OCI-LY7 (cell line): ENCODE results near the gene NRF1. TPM values are rescaled to one million over a fixed set of nuclear protein-coding genes. Genes with fewer than 3 reads are reported as not detected.

Experiments used
- BruUV-seq: library from RNA; stranded (reverse); fragments of 400-500 nt; replicated peaks from 2 replicates; lab custom pipeline; 2021; lab: Mats Ljungman, UMichigan
- CTCF ChIA-PET: fragments of 300-600 bp; sonication (Branson Sonifier 250); formaldehyde crosslinking; loops from one replicate; lab custom pipeline; 2022; ENCODE audit warnings: antibody characterized with exemption; ENCODE audit not compliant: unreplicated experiment; lab: Charles Lee
- POLR2A ChIA-PET: fragments of 300-600 bp; sonication (Branson Sonifier 250); formaldehyde crosslinking; loops from one replicate; lab custom pipeline; 2022; ENCODE audit warnings: antibody characterized with exemption; lab: Charles Lee
- DNase-seq: peaks from one replicate; pipeline ENCODE4 v3.0.0-alpha.2; 2015; ENCODE audit warnings: low spot score
- H2AFZ ChIP-seq: fragments of 200-600 bp; sonication (generic), shearing (Covaris generic); 2 replicates; pipeline ENCODE4 v1.6.1; 2014; ENCODE audit warnings: mild to moderate bottlenecking, antibody characterized with exemption, low read length, moderate library complexity
- H3K27ac ChIP-seq: fragments of 200-600 bp; sonication (generic); 2 replicates; pipeline ENCODE4 v1.5.1; 2014; ENCODE audit warnings: mixed run types, low read depth, mild to moderate bottlenecking, moderate library complexity, low read length, inconsistent platforms; ENCODE audit not compliant: poor library complexity, severe bottlenecking
- H3K36me3 ChIP-seq: fragments of 200-600 bp; sonication (generic); 2 replicates; pipeline ENCODE4 v1.6.1; 2014; ENCODE audit warnings: mild to moderate bottlenecking, antibody characterized with exemption, low read length, moderate library complexity, mixed read lengths; ENCODE audit not compliant: insufficient read depth
- H3K4me1 ChIP-seq: fragments of 200-600 bp; sonication (generic); 2 replicates; pipeline ENCODE4 v1.5.1; 2014; ENCODE audit warnings: mild to moderate bottlenecking, low read length; ENCODE audit not compliant: insufficient read depth, poor library complexity, severe bottlenecking
- H3K4me2 ChIP-seq: fragments of 200-600 bp; sonication (generic); 2 replicates; pipeline ENCODE4 v1.6.1; 2014; ENCODE audit warnings: mild to moderate bottlenecking, low read length
- H3K4me3 ChIP-seq: fragments of 200-600 bp; sonication (generic); 2 replicates; pipeline ENCODE4 v1.5.1; 2014; ENCODE audit warnings: mild to moderate bottlenecking, low read depth, low read length; ENCODE audit not compliant: poor library complexity, severe bottlenecking
- H3K79me2 ChIP-seq: fragments of 200-600 bp; sonication (generic); 2 replicates; pipeline ENCODE4 v1.6.1; 2016; ENCODE audit warnings: low read depth, mild to moderate bottlenecking, low read length, moderate library complexity, mixed read lengths; ENCODE audit not compliant: insufficient read depth
- H3K9me2 ChIP-seq: fragments of 200-600 bp; sonication (generic); 2 replicates; pipeline ENCODE4 v1.6.1; 2016; ENCODE audit warnings: mild to moderate bottlenecking, low read length, mixed read lengths; ENCODE audit not compliant: insufficient read depth
- H3K9me3 ChIP-seq: fragments of 200-600 bp; sonication (generic); 2 replicates; pipeline ENCODE4 v1.6.1; 2014; ENCODE audit warnings: mild to moderate bottlenecking, mixed run types, low read length, mixed read lengths
- H4K20me1 ChIP-seq: fragments of 200-600 bp; sonication (generic); 2 replicates; pipeline ENCODE4 v1.6.1; 2014; ENCODE audit warnings: mild to moderate bottlenecking, antibody characterized with exemption, low read length, moderate library complexity, mixed read lengths; ENCODE audit not compliant: insufficient read depth
- CTCF ChIP-seq: fragments of 200-600 bp; sonication (generic); conservative IDR thresholded peaks from 2 replicates; pipeline ENCODE4 v1.5.1; 2014; ENCODE audit warnings: mild to moderate bottlenecking, antibody characterized with exemption, low read length, moderate library complexity, mixed read lengths
- EZH2phosphoT487 ChIP-seq: fragments of 200-600 bp; sonication (generic); IDR thresholded peaks from 2 replicates; pipeline ENCODE4 v1.6.1; 2018; ENCODE audit warnings: low read depth, borderline replicate concordance, mild to moderate bottlenecking, mixed run types, antibody characterized with exemption, low read length, moderate library complexity, mixed read lengths
- intact Hi-C: fragments of 100-400 bp; cut with micrococcal nuclease; formaldehyde crosslinking; loops from one replicate; pipeline ENCODE4 v1.10.0; 2022; ENCODE audit not compliant: unreplicated experiment
- total RNA-seq, 2 experiments: library from RNA; depleted of rRNA in 1 of 2; stranded (reverse); fragments of >200 nt in 1 of 2; shearing (Covaris generic) in 1 of 2; gene quantifications; 2 replicates each; pipeline ENCODE4 v1.2.3, GENCODE V29; 2014 to 2022

NRF1 gene
- total RNA-seq, 2 experiments from 2014 or later = 26.5 to 26.9 TPM

- Histone ChIP-seq H4K20me1 (no peaks in the 10 kb centered on the region), H3K9me3 (no peaks in the 10 kb centered on the region), H3K9me2 (no peaks in the 10 kb centered on the region), H3K79me2 (no peaks in the 10 kb centered on the region), H3K27ac (no peak overlapping the region), H2AFZ (no peak overlapping the region), H3K4me2 (no peak overlapping the region), H3K4me3 (no peak overlapping the region), H3K4me1 (no peaks in the 10 kb centered on the region), H3K36me3 (no peaks in the 10 kb centered on the region)
- no peak for DNase-seq
- POLR2A ChIA-PET = interaction anchor here (1.1 to 1.3 kb wide), 2 partner anchors 10 to 36 kb away, joined by 3 read pairs; no protein-coding TSS in a partner anchor
- intact Hi-C loops = no loop called here
- CTCF ChIA-PET = no interaction called here
- BruUV-seq = no TSS peak
- TF ChIP-seq CTCF (no peak), EZH2phosphoT487 (no peak)
These were observed 155.8 kb downstream of the NRF1 start for GRCh38 chr7:129767120-129768015.

- no peak for DNase-seq
- no peaks in the 10 kb centered on the region for H3K36me3 ChIP-seq
- ChIA-PET POLR2A (interaction anchor here (0.6 to 1.1 kb wide), 2 partner anchors 37 to 40 kb away, joined by 3 to 4 read pairs; no protein-coding TSS in a partner anchor), CTCF (no interaction called here)
- H3K4me1 ChIP-seq = no peaks in the 10 kb centered on the region
- H4K20me1 ChIP-seq = no peaks in the 10 kb centered on the region
- no peaks in the 10 kb centered on the region for H3K9me2 ChIP-seq
- TF ChIP-seq CTCF (no peak), EZH2phosphoT487 (no peak)
- H3K27ac ChIP-seq = no peak overlapping the region
- no TSS peak for BruUV-seq
- no peaks in the 10 kb centered on the region for H3K79me2 ChIP-seq
- H3K4me2 ChIP-seq = no peak overlapping the region
- H2AFZ ChIP-seq = no peak overlapping the region
- H3K4me3 ChIP-seq = no peak overlapping the region
- intact Hi-C loops = no loop called here
- no peaks in the 10 kb centered on the region for H3K9me3 ChIP-seq
These were observed 157.3 kb downstream of the NRF1 start for GRCh38 chr7:129768614-129769399.
